ENCODE data around the gene SLC30A2.

SLC30A2 gene

GRCh38 chr1:26050248-26050640, 4.3 kb upstream of the SLC30A2 start:
- H3K4me3 ChIP-seq (ENCODE audit: low read depth, low read length, poor library complexity, severe bottlenecking) = no peak overlapping the region
- no peak overlapping the region for H3K9ac ChIP-seq (ENCODE audit: low read length)
- TF ChIP-seq CTCF (IDR thresholded peaks at IDR 0.05; ENCODE audit: low read length) (no peak), EZH2 (IDR thresholded peaks at IDR 0.05; ENCODE audit: borderline replicate concordance, low read length) (no peak)
- H3F3A ChIP-seq (ENCODE audit: insufficient read depth, low read length) = no peaks in the 10 kb centered on the region
- no peaks in the 10 kb centered on the region for H3K9me2 ChIP-seq (ENCODE audit: low read depth, low read length)
- H3K36me3 ChIP-seq (ENCODE audit: insufficient read depth, low read length) = no peaks in the 10 kb centered on the region
- no peak overlapping the region for H2AFZ ChIP-seq (ENCODE audit: low read length)
- H3K4me2 ChIP-seq (ENCODE audit: low read length) = no peak overlapping the region
- no peak overlapping the region for H3K27ac ChIP-seq (ENCODE audit: low read depth, low read length, poor library complexity, severe bottlenecking)
- H3K4me1 ChIP-seq (ENCODE audit: insufficient read depth, low read length, severe bottlenecking) = no peaks in the 10 kb centered on the region
- no peaks in the 10 kb centered on the region for H3K9me3 ChIP-seq (ENCODE audit: low read length)
- 0 out of 2 replicates have a peak, but pooled peaks cover 10% of the 10 kb centered on the region for H3K27me3 ChIP-seq (ENCODE audit: insufficient read depth, low read length)
- no peaks in the 10 kb centered on the region for H4K20me1 ChIP-seq (ENCODE audit: insufficient read depth, low read length)
- H3K79me2 ChIP-seq (ENCODE audit: insufficient read depth, low read length) = no peaks in the 10 kb centered on the region

DNA sequence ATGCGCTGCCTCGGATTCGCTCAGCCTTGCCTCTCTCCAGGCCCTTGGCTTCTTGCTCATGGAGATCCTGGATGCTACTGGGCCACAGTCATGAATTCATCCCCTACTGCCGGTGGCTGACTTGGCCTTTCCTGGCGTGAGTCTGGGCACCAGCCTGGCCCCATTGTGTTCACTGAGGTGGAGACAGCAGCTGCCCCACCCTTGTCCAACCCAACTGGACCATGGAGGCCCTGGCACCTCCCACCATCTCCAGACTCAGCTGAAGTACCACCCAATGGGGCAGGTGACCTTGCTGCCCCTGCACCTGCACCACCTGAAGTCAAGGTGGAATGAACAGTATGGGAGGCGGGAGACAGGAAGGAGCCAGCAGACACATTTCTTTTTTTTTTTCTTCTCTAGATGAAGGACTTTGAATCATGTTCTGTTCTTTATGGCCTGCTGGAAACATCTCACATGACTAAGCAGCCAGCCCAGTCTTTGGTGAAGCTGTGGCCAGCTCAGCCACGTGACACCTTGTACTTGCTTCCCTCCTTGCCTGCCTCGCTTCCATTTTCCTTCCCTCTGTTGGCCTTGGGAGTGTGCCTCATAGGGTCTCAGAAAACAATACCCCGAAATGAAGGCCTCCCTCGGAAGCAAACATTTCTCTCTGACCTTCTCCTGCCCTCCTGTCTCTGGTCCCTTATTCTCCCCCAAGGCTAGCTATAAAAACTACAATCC, 3.8 kb upstream of the SLC30A2 start:
- H3K4me2 ChIP-seq (ENCODE audit: low read length) = no peak overlapping the region
- no peak overlapping the region for H3K4me3 ChIP-seq (ENCODE audit: low read depth, low read length, poor library complexity, severe bottlenecking)
- H3K27ac ChIP-seq (ENCODE audit: low read depth, low read length, poor library complexity, severe bottlenecking) = no peak overlapping the region
- no peak overlapping the region for H2AFZ ChIP-seq (ENCODE audit: low read length)
- 0 out of 2 replicates have a peak, but pooled peaks cover 13% of the 10 kb centered on the region for H3K27me3 ChIP-seq (ENCODE audit: insufficient read depth, low read length)
- H3K9me2 ChIP-seq (ENCODE audit: low read depth, low read length) = no peaks in the 10 kb centered on the region
- H3K79me2 ChIP-seq (ENCODE audit: insufficient read depth, low read length) = no peaks in the 10 kb centered on the region
- H3K9me3 ChIP-seq (ENCODE audit: low read length) = no peaks in the 10 kb centered on the region
- H4K20me1 ChIP-seq (ENCODE audit: insufficient read depth, low read length) = no peaks in the 10 kb centered on the region
- H3F3A ChIP-seq (ENCODE audit: insufficient read depth, low read length) = no peaks in the 10 kb centered on the region
- H3K9ac ChIP-seq (ENCODE audit: low read length) = no peak overlapping the region
- H3K36me3 ChIP-seq (ENCODE audit: insufficient read depth, low read length) = no peaks in the 10 kb centered on the region
- no peak for TF ChIP-seq CTCF (IDR thresholded peaks at IDR 0.05; ENCODE audit: low read length)
- TF ChIP-seq EZH2 (IDR thresholded peaks at IDR 0.05; ENCODE audit: borderline replicate concordance, low read length) = no peak
- H3K4me1 ChIP-seq (ENCODE audit: insufficient read depth, low read length, severe bottlenecking) = no peaks in the 10 kb centered on the region

GRCh38 chr1:26047278-26047874, 1.5 kb upstream of the SLC30A2 start:
- H3K36me3 ChIP-seq (ENCODE audit: insufficient read depth, low read length) = no peaks in the 10 kb centered on the region
- TF ChIP-seq CTCF (IDR thresholded peaks at IDR 0.05; ENCODE audit: low read length) (no peak), EZH2 (IDR thresholded peaks at IDR 0.05; ENCODE audit: borderline replicate concordance, low read length) (no peak)
- H4K20me1 ChIP-seq (ENCODE audit: insufficient read depth, low read length) = no peaks in the 10 kb centered on the region
- no peak overlapping the region for H3K27ac ChIP-seq (ENCODE audit: low read depth, low read length, poor library complexity, severe bottlenecking)
- no peaks in the 10 kb centered on the region for H3K9me2 ChIP-seq (ENCODE audit: low read depth, low read length)
- H3F3A ChIP-seq (ENCODE audit: insufficient read depth, low read length) = no peaks in the 10 kb centered on the region
- no peak overlapping the region for H2AFZ ChIP-seq (ENCODE audit: low read length)
- H3K27me3 ChIP-seq (ENCODE audit: insufficient read depth, low read length) = 0 out of 2 replicates have a peak, but pooled peaks cover 14% of the 10 kb centered on the region
- H3K4me1 ChIP-seq (ENCODE audit: insufficient read depth, low read length, severe bottlenecking) = no peaks in the 10 kb centered on the region
- H3K79me2 ChIP-seq (ENCODE audit: insufficient read depth, low read length) = no peaks in the 10 kb centered on the region
- no peak overlapping the region for H3K4me2 ChIP-seq (ENCODE audit: low read length)
- H3K9ac ChIP-seq (ENCODE audit: low read length) = no peak overlapping the region
- H3K4me3 ChIP-seq (ENCODE audit: low read depth, low read length, poor library complexity, severe bottlenecking) = no peak overlapping the region
- no peaks in the 10 kb centered on the region for H3K9me3 ChIP-seq (ENCODE audit: low read length)

Measured in OCI-LY1 (cell line).